IMR-90 (cell line): ENCODE measurements around the gene PYGM. TPM values are rescaled to one million over a fixed set of nuclear protein-coding genes. Genes with fewer than 3 reads are reported as not detected.

Experiments used
- ATAC-seq: fragments of 200-7000 bp; cut with Tn5 transposase; 2 replicates; pipeline ENCODE4 v1.9.1; 2020; ENCODE audit warnings: low read depth, mild to moderate bottlenecking, moderate library complexity
- BruUV-seq: library from RNA; stranded (reverse); fragments of 400-500 nt; replicated peaks from 2 replicates; lab custom pipeline; 2021; lab: Mats Ljungman, UMichigan
- CTCF ChIA-PET: fragments of 300-600 bp; formaldehyde crosslinking; extraction: SDS; loops from one replicate; lab custom pipeline; 2021; ENCODE audit warnings: antibody characterized with exemption; lab: Yijun Ruan, JAX
- POLR2A ChIA-PET: fragments of 300-600 bp; sonication (Branson Sonifier 250); formaldehyde crosslinking; loops from one replicate; lab custom pipeline; 2022; ENCODE audit warnings: antibody characterized with exemption; ENCODE audit not compliant: unreplicated experiment; lab: Charles Lee
- DNase-seq: peaks from one replicate; pipeline ENCODE4 v3.0.0; 2013
- H2AFZ ChIP-seq: replicated peaks from 2 replicates; pipeline ENCODE3; 2013; ENCODE audit warnings: low read length, mild to moderate bottlenecking; ENCODE audit not compliant: poor library complexity
- H2AK5ac ChIP-seq: 2 replicates; pipeline ENCODE4 v1.6.1; 2013; ENCODE audit warnings: low read depth, low read length, inconsistent platforms
- H2AK9ac ChIP-seq: replicated peaks from 2 replicates; pipeline ENCODE3; 2013; ENCODE audit warnings: mild to moderate bottlenecking, low read depth, low read length, moderate library complexity; ENCODE audit not compliant: poor library complexity
- H2BK120ac ChIP-seq: 2 replicates; pipeline ENCODE4 v1.6.1; 2013; ENCODE audit warnings: low read depth, low read length, inconsistent platforms
- H2BK15ac ChIP-seq: 3 replicates; pipeline ENCODE4 v1.6.1; 2013; ENCODE audit warnings: low read depth, low read length, inconsistent platforms
- H2BK20ac ChIP-seq: 2 replicates; pipeline ENCODE4 v1.6.1; 2013; ENCODE audit warnings: low read depth, mild to moderate bottlenecking, inconsistent platforms, low read length, moderate library complexity
- H2BK5ac ChIP-seq: 2 replicates; pipeline ENCODE4 v1.6.1; 2013; ENCODE audit warnings: mild to moderate bottlenecking, low read depth, low read length, inconsistent platforms; ENCODE audit not compliant: poor library complexity, severe bottlenecking
- H3K14ac ChIP-seq: replicated peaks from 2 replicates; pipeline ENCODE4 v1.6.1; 2013; ENCODE audit warnings: low read depth, low read length, inconsistent platforms
- H3K18ac ChIP-seq: 2 replicates; pipeline ENCODE4 v1.6.1; 2013; ENCODE audit warnings: low read depth, low read length, control low read depth
- H3K23ac ChIP-seq: 2 replicates; pipeline ENCODE4 v1.6.1; 2013; ENCODE audit warnings: low read depth, low read length, inconsistent platforms
- H3K27ac ChIP-seq: 2 replicates; pipeline ENCODE4 v1.5.1; 2013; ENCODE audit warnings: mild to moderate bottlenecking, control low read depth, low read length; ENCODE audit not compliant: insufficient read depth
- H3K27me3 ChIP-seq: 2 replicates; pipeline ENCODE4 v1.6.1; 2013; ENCODE audit warnings: low read length; ENCODE audit not compliant: control insufficient read depth, insufficient read depth
- H3K36me3 ChIP-seq: 2 replicates; pipeline ENCODE4 v1.6.1; 2013; ENCODE audit warnings: low read length, mixed read lengths; ENCODE audit not compliant: control insufficient read depth, insufficient read depth
- H3K4ac ChIP-seq: 2 replicates; pipeline ENCODE4 v1.6.1; 2013; ENCODE audit warnings: low read depth, low read length, inconsistent platforms
- H3K4me1 ChIP-seq: 2 replicates; pipeline ENCODE4 v1.6.1; 2013; ENCODE audit warnings: low read length, mixed read lengths; ENCODE audit not compliant: control insufficient read depth, insufficient read depth
- H3K4me2 ChIP-seq: 2 replicates; pipeline ENCODE4 v1.6.1; 2013; ENCODE audit warnings: low read depth, mild to moderate bottlenecking, control low read depth, low read length, moderate library complexity
- H3K4me3 ChIP-seq: 2 replicates; pipeline ENCODE4 v1.5.1; 2013; ENCODE audit warnings: low read depth, mild to moderate bottlenecking, control low read depth, low read length, moderate library complexity; ENCODE audit not compliant: insufficient read depth
- H3K56ac ChIP-seq: 2 replicates; pipeline ENCODE4 v1.6.1; 2013; ENCODE audit warnings: low read length, inconsistent platforms; ENCODE audit not compliant: insufficient read depth; ENCODE audit errors: extremely low read depth
- H3K79me1 ChIP-seq, 2 experiments: 2 replicates each; pipeline ENCODE4 v1.6.1; 2013; ENCODE audit warnings: low read length in 2 of 2, inconsistent platforms in 1 of 2, low read depth in 1 of 2
- H3K9ac ChIP-seq: 2 replicates; pipeline ENCODE4 v1.6.1; 2013; ENCODE audit warnings: low read depth, low read length, control low read depth
- H3K9me1 ChIP-seq: 2 replicates; pipeline ENCODE4 v1.6.1; 2013; ENCODE audit warnings: low read length, inconsistent platforms; ENCODE audit not compliant: insufficient read depth
- H3K9me3 ChIP-seq: 2 replicates; pipeline ENCODE4 v1.6.1; 2013; ENCODE audit warnings: low read length; ENCODE audit not compliant: control insufficient read depth, insufficient read depth
- H4K20me1 ChIP-seq: 2 replicates; pipeline ENCODE4 v1.6.1; 2013; ENCODE audit warnings: low read length, inconsistent platforms; ENCODE audit not compliant: insufficient read depth
- H4K5ac ChIP-seq: 2 replicates; pipeline ENCODE4 v1.6.1; 2013; ENCODE audit warnings: mild to moderate bottlenecking, low read depth, low read length, control low read depth
- H4K8ac ChIP-seq, 2 experiments: 2 replicates each; pipeline ENCODE4 v1.6.1; 2013; ENCODE audit warnings: low read depth in 2 of 2, low read length in 2 of 2, control low read depth in 1 of 2, inconsistent platforms in 1 of 2
- H4K91ac ChIP-seq: 2 replicates; pipeline ENCODE4 v1.6.1; 2013; ENCODE audit warnings: low read depth, low read length, inconsistent platforms; ENCODE audit not compliant: insufficient read depth
- BHLHE40 ChIP-seq: fragments of 150-350 bp; IDR thresholded peaks from 2 replicates; pipeline ENCODE4 v1.6.1; 2016; ENCODE audit warnings: mild to moderate bottlenecking, low read depth, low read length
- CEBPB ChIP-seq: IDR thresholded peaks from 2 replicates; pipeline ENCODE4 v1.6.1; 2012; ENCODE audit warnings: low read depth, low read length, improper control_type of control experiment
- CHD1 ChIP-seq: IDR thresholded peaks from 2 replicates; pipeline ENCODE4 v1.6.1; 2012; ENCODE audit warnings: low read depth, low read length, improper control_type of control experiment
- FOS ChIP-seq: fragments of 150-350 bp; IDR thresholded peaks from 2 replicates; pipeline ENCODE4 v1.6.1; 2016; ENCODE audit warnings: low read depth, low read length
- MAFK ChIP-seq: IDR thresholded peaks from 2 replicates; pipeline ENCODE4 v1.6.1; 2012; ENCODE audit warnings: low read depth, low read length, improper control_type of control experiment
- POLR2A ChIP-seq: IDR thresholded peaks from 2 replicates; pipeline ENCODE4 v1.6.1; 2012; ENCODE audit warnings: mild to moderate bottlenecking, low read depth, low read length
- RCOR1 ChIP-seq: IDR thresholded peaks from 2 replicates; pipeline ENCODE4 v1.6.1; 2012; ENCODE audit warnings: mild to moderate bottlenecking, low read length, improper control_type of control experiment; ENCODE audit not compliant: insufficient replicate concordance
- RFX5 ChIP-seq: IDR thresholded peaks from 2 replicates; pipeline ENCODE4 v1.8.0; 2012; ENCODE audit warnings: low read depth, mild to moderate bottlenecking, low read length, moderate library complexity
- WGBS, 2 experiments: methylation state at CpG; one replicate each; pipeline versions ENCODE4 v1.1.5 to v1.1.7; 2013; ENCODE audit warnings: missing lambda C conversion rate in 2 of 2; ENCODE audit not compliant: insufficient read length in 1 of 2; ENCODE audit errors: extremely low coverage in 2 of 2; 5-methylcytosine and 5-hydroxymethylcytosine counted together
- dilution Hi-C: fragments of 300-500 bp; cut with HindIII; formaldehyde crosslinking; loops from one replicate; pipeline ENCODE4 v1.14.3; 2018; ENCODE audit warnings: low sequenced_read_pairs; ENCODE audit not compliant: unreplicated experiment
- in situ Hi-C: fragments of 300-500 bp; cut with MboI; formaldehyde crosslinking; loops from 3 replicates; pipeline ENCODE4 v1.14.3; 2019; ENCODE audit warnings: low sequenced_read_pairs, inconsistent platforms, mixed read lengths
- intact Hi-C: fragments of 100-400 bp; cut with micrococcal nuclease; formaldehyde crosslinking; loops from 2 replicates; pipeline ENCODE4 v1.10.0; 2022
- polyA plus RNA-seq, 3 experiments: library from polyadenylated mRNA; depleted of rRNA; stranded (reverse); fragments of >200 nt; gene quantifications; 2 replicates each; pipeline ENCODE4 v1.2.3, GENCODE V29; 2012; ENCODE audit warnings: low replicate concordance in 1 of 3
- total RNA-seq: library from RNA; depleted of rRNA; stranded (reverse); fragments of >200 nt; gene quantifications from 2 replicates; pipeline ENCODE4 v1.2.3, GENCODE V29; 2012
- TF ChIP-seq, protein P1 (sequence below): conservative IDR thresholded peaks from 2 replicates; pipeline ENCODE4 v1.5.1; 2012; ENCODE audit warnings: mild to moderate bottlenecking, low read depth, low read length, improper control_type of control experiment
- TF ChIP-seq, protein P2 (sequence below): fragments of 150-350 bp; IDR thresholded peaks from 2 replicates; pipeline ENCODE4 v1.6.1; 2017; ENCODE audit warnings: mild to moderate bottlenecking, antibody characterized with exemption, low read length, low read depth

The PYGM gene
- total and polyA plus RNA-seq, 2 of the 4 experiments (the other 2 are of a cell fraction), result 0.18 to 0.21 TPM

GRCh38 chr11:64768300-64768694, 8.5 kb upstream of the PYGM start:
- Histone ChIP-seq H4K91ac (no peak overlapping the region), H4K20me1 (peaks cover 85% of the 10 kb centered on the region), H3K56ac (no peak overlapping the region), H2BK15ac (no peak overlapping the region), H2BK20ac (no peak overlapping the region), H3K4me3 (no peak overlapping the region), H4K5ac (no peak overlapping the region), H3K9ac (no peak overlapping the region), H3K36me3 (peaks cover 91% of the 10 kb centered on the region), H3K27ac (no peak overlapping the region), H2AK5ac (no peak overlapping the region), H2BK120ac (no peak overlapping the region), H3K27me3 (no peaks in the 10 kb centered on the region), H3K4me1 (peaks cover 10% of the 10 kb centered on the region), H3K4ac (no peak overlapping the region), H3K18ac (no peak overlapping the region), H3K9me3 (no peaks in the 10 kb centered on the region), H4K8ac (no peak overlapping the region), H3K14ac (no peak overlapping the region), H3K23ac (no peak overlapping the region), H3K9me1 (peaks cover 4% of the 10 kb centered on the region; the same call in 1 of the 2 replicates), H2BK5ac (no peak overlapping the region), H3K4me2 (no peak overlapping the region), H2AK9ac (no peak overlapping the region), H3K79me1 (peaks cover 47 to 87% of the 10 kb centered on the region in 2 experiments), H2AFZ (no peak overlapping the region)
- ChIA-PET POLR2A (no interaction called here), CTCF (no interaction called here)
- TF ChIP-seq RCOR1, result no peak
- no peak for TF ChIP-seq CHD1
- no peak for TF ChIP-seq RFX5
- TF ChIP-seq, protein P1, sequence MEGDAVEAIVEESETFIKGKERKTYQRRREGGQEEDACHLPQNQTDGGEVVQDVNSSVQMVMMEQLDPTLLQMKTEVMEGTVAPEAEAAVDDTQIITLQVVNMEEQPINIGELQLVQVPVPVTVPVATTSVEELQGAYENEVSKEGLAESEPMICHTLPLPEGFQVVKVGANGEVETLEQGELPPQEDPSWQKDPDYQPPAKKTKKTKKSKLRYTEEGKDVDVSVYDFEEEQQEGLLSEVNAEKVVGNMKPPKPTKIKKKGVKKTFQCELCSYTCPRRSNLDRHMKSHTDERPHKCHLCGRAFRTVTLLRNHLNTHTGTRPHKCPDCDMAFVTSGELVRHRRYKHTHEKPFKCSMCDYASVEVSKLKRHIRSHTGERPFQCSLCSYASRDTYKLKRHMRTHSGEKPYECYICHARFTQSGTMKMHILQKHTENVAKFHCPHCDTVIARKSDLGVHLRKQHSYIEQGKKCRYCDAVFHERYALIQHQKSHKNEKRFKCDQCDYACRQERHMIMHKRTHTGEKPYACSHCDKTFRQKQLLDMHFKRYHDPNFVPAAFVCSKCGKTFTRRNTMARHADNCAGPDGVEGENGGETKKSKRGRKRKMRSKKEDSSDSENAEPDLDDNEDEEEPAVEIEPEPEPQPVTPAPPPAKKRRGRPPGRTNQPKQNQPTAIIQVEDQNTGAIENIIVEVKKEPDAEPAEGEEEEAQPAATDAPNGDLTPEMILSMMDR, result no peak
- no peak for TF ChIP-seq POLR2A
- TF ChIP-seq, protein P2, sequence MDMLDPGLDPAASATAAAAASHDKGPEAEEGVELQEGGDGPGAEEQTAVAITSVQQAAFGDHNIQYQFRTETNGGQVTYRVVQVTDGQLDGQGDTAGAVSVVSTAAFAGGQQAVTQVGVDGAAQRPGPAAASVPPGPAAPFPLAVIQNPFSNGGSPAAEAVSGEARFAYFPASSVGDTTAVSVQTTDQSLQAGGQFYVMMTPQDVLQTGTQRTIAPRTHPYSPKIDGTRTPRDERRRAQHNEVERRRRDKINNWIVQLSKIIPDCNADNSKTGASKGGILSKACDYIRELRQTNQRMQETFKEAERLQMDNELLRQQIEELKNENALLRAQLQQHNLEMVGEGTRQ, result no peak
- TF ChIP-seq MAFK, result no peak
- TF ChIP-seq FOS, result no peak
- no peak for TF ChIP-seq CEBPB
- TF ChIP-seq BHLHE40, result no peak
- BruUV-seq, result no TSS peak
- ATAC-seq (no peak), DNase-seq (no peak)
- in situ Hi-C loops (no loop called here), intact Hi-C loops (loop anchor here (1.0 kb wide), 1 partner anchor 9 kb away; no protein-coding TSS in a partner anchor), dilution Hi-C loops (no loop called here)
- WGBS, 2 experiments, result 100% methylated on average over 2 of the region's 6 CpGs; no CpG with 5 or more reads in 1 of the 2 experiments
